ENCODE data around the gene LSM5.

Gene LSM5

GRCh38 chr7:32522746-32523530 lies 32.8 kb upstream of the LSM5 start:
- H2BK120ac ChIP-seq (ENCODE audit: low read depth, low read length), result no peak overlapping the region
- peaks cover 5 to 15% of the 10 kb centered on the region in 2 donors for H3K36me3 ChIP-seq (replicated peaks in 1 of 2; ENCODE audit: control insufficient read depth in 2 of 2, insufficient read depth in 2 of 2, low read length in 2 of 2)
- no peak overlapping the region for H3K4me2 ChIP-seq (ENCODE audit: insufficient read depth, low read length, poor library complexity, severe bottlenecking)
- no peak overlapping the region for H2AK5ac ChIP-seq (ENCODE audit: low read depth, low read length)
- H3K23ac ChIP-seq (ENCODE audit: low read depth, low read length, poor library complexity), result no peak overlapping the region
- H4K91ac ChIP-seq (ENCODE audit: low read depth, low read length, poor library complexity), result no peak overlapping the region
- no peak overlapping the region for H2BK15ac ChIP-seq (ENCODE audit: low read length)
- H3K27me3 ChIP-seq (ENCODE audit: control insufficient read depth in 3 of 3, insufficient read depth in 3 of 3, low read depth in 1 of 3, low read length in 3 of 3), result no peaks in the 10 kb centered on the region
- peaks cover 10 to 51% of the 10 kb centered on the region in 2 donors for H3K9me3 ChIP-seq (replicated peaks in 1 of 2; ENCODE audit: control insufficient read depth in 2 of 2, insufficient read depth in 1 of 2, low read depth in 1 of 2, low read length in 2 of 2)
- H3K4me1 ChIP-seq (ENCODE audit: control insufficient read depth in 2 of 2, insufficient read depth in 1 of 2, low read depth in 1 of 2, low read length in 2 of 2), result no peaks in the 10 kb centered on the region
- WGBS, 2 donors (ENCODE audit: extremely low coverage in 2 of 2, insufficient read length in 2 of 2, insufficient replicate concordance in 1 of 2), result no CpG with 5 or more reads among the region's 6 CpGs
- H2AFZ ChIP-seq (ENCODE audit: low read length), result no peak overlapping the region
- H2BK12ac ChIP-seq (ENCODE audit: low read length), result no peak overlapping the region
- no peak overlapping the region for H2BK5ac ChIP-seq (ENCODE audit: low read length)
- DNase-seq (ENCODE audit: low spot score), result no peak
- no peak overlapping the region for H3K4ac ChIP-seq (ENCODE audit: low read length)
- no peak overlapping the region for H3K9ac ChIP-seq (ENCODE audit: low read depth, low read length, poor library complexity)
- no peak overlapping the region for H4K8ac ChIP-seq (ENCODE audit: low read depth, low read length)
- no peak overlapping the region for H3K4me3 ChIP-seq (ENCODE audit: low read length in 2 of 2)
- no peak overlapping the region for H3K18ac ChIP-seq (ENCODE audit: low read length)
- no peak overlapping the region for H3K14ac ChIP-seq (ENCODE audit: low read length)
- H3K27ac ChIP-seq (replicated peaks; ENCODE audit: low read length), result no peak overlapping the region
- H3K79me1 ChIP-seq (ENCODE audit: low read depth, low read length), result peaks cover 3% of the 10 kb centered on the region

GRCh38 chr7:32519763-32520162 lies 29.6 kb upstream of the LSM5 start:
- Histone ChIP-seq H3K9me3 (replicated peaks in 1 of 2; ENCODE audit: control insufficient read depth in 2 of 2, insufficient read depth in 1 of 2, low read depth in 1 of 2, low read length in 2 of 2) (peaks cover 13 to 77% of the 10 kb centered on the region in 2 donors), H3K18ac (ENCODE audit: low read length) (no peak overlapping the region), H3K14ac (ENCODE audit: low read length) (no peak overlapping the region), H2AFZ (ENCODE audit: low read length) (no peak overlapping the region), H3K4me1 (ENCODE audit: control insufficient read depth in 2 of 2, insufficient read depth in 1 of 2, low read depth in 1 of 2, low read length in 2 of 2) (no peaks in the 10 kb centered on the region), H3K4me3 (ENCODE audit: low read length in 2 of 2) (no peak overlapping the region), H2AK5ac (ENCODE audit: low read depth, low read length) (no peak overlapping the region), H3K27ac (replicated peaks; ENCODE audit: low read length) (no peak overlapping the region), H3K23ac (ENCODE audit: low read depth, low read length, poor library complexity) (no peak overlapping the region), H4K8ac (ENCODE audit: low read depth, low read length) (no peak overlapping the region), H3K27me3 (ENCODE audit: control insufficient read depth in 3 of 3, insufficient read depth in 3 of 3, low read depth in 1 of 3, low read length in 3 of 3) (no peaks in the 10 kb centered on the region), H3K4me2 (ENCODE audit: insufficient read depth, low read length, poor library complexity, severe bottlenecking) (no peak overlapping the region), H3K79me1 (ENCODE audit: low read depth, low read length) (peaks cover 3% of the 10 kb centered on the region), H2BK12ac (ENCODE audit: low read length) (no peak overlapping the region), H2BK120ac (ENCODE audit: low read depth, low read length) (no peak overlapping the region), H4K91ac (ENCODE audit: low read depth, low read length, poor library complexity) (no peak overlapping the region), H3K4ac (ENCODE audit: low read length) (no peak overlapping the region), H3K36me3 (replicated peaks in 1 of 2; ENCODE audit: control insufficient read depth in 2 of 2, insufficient read depth in 2 of 2, low read length in 2 of 2) (peaks cover 5 to 19% of the 10 kb centered on the region in 2 donors), H2BK5ac (ENCODE audit: low read length) (no peak overlapping the region), H2BK15ac (ENCODE audit: low read length) (no peak overlapping the region), H3K9ac (ENCODE audit: low read depth, low read length, poor library complexity) (no peak overlapping the region)
- WGBS, 2 donors (ENCODE audit: extremely low coverage in 2 of 2, insufficient read length in 2 of 2, insufficient replicate concordance in 1 of 2), result no CpG with 5 or more reads among the region's 2 CpGs
- DNase-seq (ENCODE audit: low spot score), result no peak

GRCh38 chr7:32518534-32519140 lies 28.5 kb upstream of the LSM5 start:
- Histone ChIP-seq H2BK5ac (ENCODE audit: low read length) (no peak overlapping the region), H3K4me2 (ENCODE audit: insufficient read depth, low read length, poor library complexity, severe bottlenecking) (no peak overlapping the region), H3K4ac (ENCODE audit: low read length) (no peak overlapping the region), H3K14ac (ENCODE audit: low read length) (no peak overlapping the region), H2AK5ac (ENCODE audit: low read depth, low read length) (no peak overlapping the region), H3K18ac (ENCODE audit: low read length) (no peak overlapping the region), H2BK12ac (ENCODE audit: low read length) (no peak overlapping the region), H3K9me3 (replicated peaks in 1 of 2; ENCODE audit: control insufficient read depth in 2 of 2, insufficient read depth in 1 of 2, low read depth in 1 of 2, low read length in 2 of 2) (peaks cover 13 to 81% of the 10 kb centered on the region in 2 donors), H3K4me1 (ENCODE audit: control insufficient read depth in 2 of 2, insufficient read depth in 1 of 2, low read depth in 1 of 2, low read length in 2 of 2) (no peaks in the 10 kb centered on the region), H4K91ac (ENCODE audit: low read depth, low read length, poor library complexity) (no peak overlapping the region), H3K79me1 (ENCODE audit: low read depth, low read length) (peaks cover 4% of the 10 kb centered on the region), H3K27ac (replicated peaks; ENCODE audit: low read length) (no peak overlapping the region), H3K9ac (ENCODE audit: low read depth, low read length, poor library complexity) (no peak overlapping the region), H3K23ac (ENCODE audit: low read depth, low read length, poor library complexity) (no peak overlapping the region), H4K8ac (ENCODE audit: low read depth, low read length) (no peak overlapping the region), H2AFZ (ENCODE audit: low read length) (no peak overlapping the region), H2BK120ac (ENCODE audit: low read depth, low read length) (no peak overlapping the region), H3K27me3 (ENCODE audit: control insufficient read depth in 3 of 3, insufficient read depth in 3 of 3, low read depth in 1 of 3, low read length in 3 of 3) (no peaks in the 10 kb centered on the region), H2BK15ac (ENCODE audit: low read length) (no peak overlapping the region), H3K36me3 (replicated peaks in 1 of 2; ENCODE audit: control insufficient read depth in 2 of 2, insufficient read depth in 2 of 2, low read length in 2 of 2) (peaks cover 5 to 19% of the 10 kb centered on the region in 2 donors), H3K4me3 (ENCODE audit: low read length in 2 of 2) (no peak overlapping the region)
- DNase-seq (ENCODE audit: low spot score), result peak; percentile 51
- no CpG with 5 or more reads among the region's 2 CpGs for WGBS, 2 donors (ENCODE audit: extremely low coverage in 2 of 2, insufficient read length in 2 of 2, insufficient replicate concordance in 1 of 2)

- Histone ChIP-seq H4K91ac (ENCODE audit: low read depth, low read length, poor library complexity) (no peak overlapping the region), H3K4me1 (ENCODE audit: control insufficient read depth in 2 of 2, insufficient read depth in 1 of 2, low read depth in 1 of 2, low read length in 2 of 2) (no peaks in the 10 kb centered on the region), H3K27ac (replicated peaks; ENCODE audit: low read length) (no peak overlapping the region), H3K4me3 (ENCODE audit: low read length in 2 of 2) (no peak overlapping the region), H3K27me3 (ENCODE audit: control insufficient read depth in 3 of 3, insufficient read depth in 3 of 3, low read depth in 1 of 3, low read length in 3 of 3) (no peaks in the 10 kb centered on the region), H3K36me3 (replicated peaks in 1 of 2; ENCODE audit: control insufficient read depth in 2 of 2, insufficient read depth in 2 of 2, low read length in 2 of 2) (peaks cover 5 to 17% of the 10 kb centered on the region in 2 donors), H3K79me1 (ENCODE audit: low read depth, low read length) (peaks cover 4% of the 10 kb centered on the region), H3K9ac (ENCODE audit: low read depth, low read length, poor library complexity) (no peak overlapping the region), H2AK5ac (ENCODE audit: low read depth, low read length) (no peak overlapping the region), H2BK15ac (ENCODE audit: low read length) (no peak overlapping the region), H4K8ac (ENCODE audit: low read depth, low read length) (no peak overlapping the region), H2AFZ (ENCODE audit: low read length) (no peak overlapping the region), H2BK5ac (ENCODE audit: low read length) (no peak overlapping the region), H3K23ac (ENCODE audit: low read depth, low read length, poor library complexity) (no peak overlapping the region), H3K9me3 (replicated peaks in 1 of 2; ENCODE audit: control insufficient read depth in 2 of 2, insufficient read depth in 1 of 2, low read depth in 1 of 2, low read length in 2 of 2) (peaks cover 12 to 73% of the 10 kb centered on the region in 2 donors), H3K14ac (ENCODE audit: low read length) (no peak overlapping the region), H2BK120ac (ENCODE audit: low read depth, low read length) (no peak overlapping the region), H3K4me2 (ENCODE audit: insufficient read depth, low read length, poor library complexity, severe bottlenecking) (no peak overlapping the region), H3K4ac (ENCODE audit: low read length) (no peak overlapping the region), H2BK12ac (ENCODE audit: low read length) (no peak overlapping the region), H3K18ac (ENCODE audit: low read length) (no peak overlapping the region)
- DNase-seq (ENCODE audit: low spot score), result no peak
- WGBS, 2 donors (ENCODE audit: extremely low coverage in 2 of 2, insufficient read length in 2 of 2, insufficient replicate concordance in 1 of 2), result no CpG with 5 or more reads among the region's 3 CpGs
Observed at GRCh38 chr7:32516551-32517100, 26.4 kb upstream of the LSM5 start.
